ENCODE data around the gene IL32.

Gene IL32, protein sequence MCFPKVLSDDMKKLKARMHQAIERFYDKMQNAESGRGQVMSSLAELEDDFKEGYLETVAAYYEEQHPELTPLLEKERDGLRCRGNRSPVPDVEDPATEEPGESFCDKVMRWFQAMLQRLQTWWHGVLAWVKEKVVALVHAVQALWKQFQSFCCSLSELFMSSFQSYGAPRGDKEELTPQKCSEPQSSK

DNA sequence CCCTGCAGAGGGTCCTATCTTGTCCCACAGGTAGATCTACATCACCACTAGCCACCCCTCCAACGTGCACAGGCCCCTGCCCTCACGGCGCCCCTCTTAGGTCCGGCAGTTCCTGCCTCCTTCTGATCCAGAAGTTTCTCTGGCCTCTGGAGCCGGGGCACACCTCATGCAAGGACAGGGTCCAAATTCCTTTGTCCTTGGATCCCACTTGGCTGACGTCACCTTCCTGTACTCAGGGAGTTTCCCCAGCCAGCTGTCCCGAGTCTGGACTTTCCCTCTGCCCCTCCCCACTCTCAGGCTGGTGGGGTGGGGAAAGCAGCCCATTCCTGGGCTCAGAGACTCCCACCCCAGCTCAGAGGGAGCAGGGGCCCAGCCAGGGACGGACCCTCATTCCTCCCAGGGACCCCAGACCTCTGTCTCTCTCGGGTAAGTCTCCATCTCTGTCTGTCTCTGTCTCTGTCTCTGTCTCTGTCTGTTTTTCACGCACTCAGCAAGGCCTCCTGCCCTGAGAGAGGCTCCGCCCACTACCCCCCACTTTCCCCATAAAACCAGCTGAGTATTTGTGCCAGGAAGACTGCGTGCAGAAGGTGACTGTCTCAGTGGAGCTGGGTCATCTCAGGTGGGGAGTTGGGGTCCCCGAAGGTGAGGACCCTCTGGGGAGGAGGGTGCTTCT is at the start of gene IL32:
Gene IL32 (plus strand): TSS at position 572 of the 673 bp plus-strand sequence. CDS start 172 bp downstream, outside the sequence.
- peaks cover 42% of the 10 kb centered on the region for H3K36me3 ChIP-seq (ENCODE audit: insufficient read depth, low read length)
- peak within 1 kb of the TSS; percentile 66 for H3K9ac ChIP-seq (ENCODE audit: low read depth, low read length)
- peak; percentile 57 for ATAC-seq (ENCODE audit: insufficient read depth, low read depth)
- peak within 1 kb of the TSS; percentile 85 for H3K4me2 ChIP-seq (ENCODE audit: insufficient read depth, low read length)
- no peak for TF ChIP-seq EZH2 (IDR thresholded peaks at IDR 0.05; ENCODE audit: borderline replicate concordance, low read depth, low read length, severe bottlenecking)
- TF ChIP-seq, protein P1, sequence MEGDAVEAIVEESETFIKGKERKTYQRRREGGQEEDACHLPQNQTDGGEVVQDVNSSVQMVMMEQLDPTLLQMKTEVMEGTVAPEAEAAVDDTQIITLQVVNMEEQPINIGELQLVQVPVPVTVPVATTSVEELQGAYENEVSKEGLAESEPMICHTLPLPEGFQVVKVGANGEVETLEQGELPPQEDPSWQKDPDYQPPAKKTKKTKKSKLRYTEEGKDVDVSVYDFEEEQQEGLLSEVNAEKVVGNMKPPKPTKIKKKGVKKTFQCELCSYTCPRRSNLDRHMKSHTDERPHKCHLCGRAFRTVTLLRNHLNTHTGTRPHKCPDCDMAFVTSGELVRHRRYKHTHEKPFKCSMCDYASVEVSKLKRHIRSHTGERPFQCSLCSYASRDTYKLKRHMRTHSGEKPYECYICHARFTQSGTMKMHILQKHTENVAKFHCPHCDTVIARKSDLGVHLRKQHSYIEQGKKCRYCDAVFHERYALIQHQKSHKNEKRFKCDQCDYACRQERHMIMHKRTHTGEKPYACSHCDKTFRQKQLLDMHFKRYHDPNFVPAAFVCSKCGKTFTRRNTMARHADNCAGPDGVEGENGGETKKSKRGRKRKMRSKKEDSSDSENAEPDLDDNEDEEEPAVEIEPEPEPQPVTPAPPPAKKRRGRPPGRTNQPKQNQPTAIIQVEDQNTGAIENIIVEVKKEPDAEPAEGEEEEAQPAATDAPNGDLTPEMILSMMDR (IDR thresholded peaks at IDR 0.05; ENCODE audit: borderline replicate concordance, extremely low read depth, low read length, poor library complexity, severe bottlenecking) = no peak
- H4K20me1 ChIP-seq (ENCODE audit: insufficient read depth, low read length) = peaks cover 5% of the 10 kb centered on the region; the same call in 1 of the 2 replicates
- H3K9me3 ChIP-seq (ENCODE audit: insufficient read depth, low read length, severe bottlenecking) = no peaks in the 10 kb centered on the region
- H3K79me2 ChIP-seq (ENCODE audit: insufficient read depth, low read length) = peaks cover 43% of the 10 kb centered on the region
- peak; percentile 67 for DNase-seq
- H3K4me1 ChIP-seq (ENCODE audit: insufficient read depth, low read length) = peaks cover 59% of the 10 kb centered on the region
- H2AFZ ChIP-seq (ENCODE audit: low read depth, low read length) = peak within 1 kb of the TSS; percentile 57
- H3K4me3 ChIP-seq (ENCODE audit: low read depth in 1 of 2, low read length in 2 of 2) = peak within 1 kb of the TSS; percentile 41 to 93
- no peaks in the 10 kb centered on the region for H3K27me3 ChIP-seq (ENCODE audit: insufficient read depth, low read length, poor library complexity)
- H3K27ac ChIP-seq (ENCODE audit: low read length) = peak within 1 kb of the TSS; percentile 92

DNA sequence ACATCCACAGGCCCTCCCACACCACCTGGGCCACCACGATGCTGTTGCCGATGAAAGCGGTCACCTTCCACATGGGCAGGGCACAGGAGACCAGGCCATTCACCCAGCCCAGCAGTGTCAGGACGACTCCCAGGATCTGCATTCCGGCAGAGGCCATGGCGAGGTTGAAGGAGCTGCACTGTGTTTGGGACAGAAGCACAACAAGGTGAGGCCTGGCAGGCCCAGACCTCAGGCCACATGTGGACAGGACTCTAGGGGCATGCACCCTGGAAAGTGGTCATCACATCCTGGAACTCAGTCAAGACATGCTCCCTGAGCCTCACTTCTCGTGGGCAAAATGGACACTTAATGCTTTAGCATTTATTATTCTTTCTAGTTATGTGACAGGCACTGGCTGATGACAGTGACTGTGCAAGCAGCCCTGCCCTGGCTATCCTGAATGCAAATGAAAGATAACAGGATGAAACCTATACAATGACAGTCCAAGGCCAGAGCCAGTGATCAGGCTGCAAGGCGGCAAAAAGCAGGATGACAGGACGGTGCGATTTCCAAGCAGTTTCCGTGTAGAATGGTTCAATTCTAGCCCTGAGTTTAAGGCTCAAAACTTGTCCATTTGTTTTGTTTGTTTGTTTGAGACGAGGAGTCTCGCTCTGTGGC is 49.4 kb upstream of the IL32 start:
- Histone ChIP-seq H3K27me3 (ENCODE audit: insufficient read depth, low read length, poor library complexity) (no peaks in the 10 kb centered on the region), H3K4me3 (ENCODE audit: low read depth in 1 of 2, low read length in 2 of 2) (no peak overlapping the region), H3K4me1 (ENCODE audit: insufficient read depth, low read length) (peaks cover 16% of the 10 kb centered on the region), H4K20me1 (ENCODE audit: insufficient read depth, low read length) (no peaks in the 10 kb centered on the region; the same call in 1 of the 2 replicates), H3K4me2 (ENCODE audit: insufficient read depth, low read length) (no peak overlapping the region), H3K36me3 (ENCODE audit: insufficient read depth, low read length) (no peaks in the 10 kb centered on the region), H3K27ac (ENCODE audit: low read length) (no peak overlapping the region), H2AFZ (ENCODE audit: low read depth, low read length) (no peak overlapping the region), H3K9me3 (ENCODE audit: insufficient read depth, low read length, severe bottlenecking) (no peaks in the 10 kb centered on the region), H3K9ac (ENCODE audit: low read depth, low read length) (no peak overlapping the region), H3K79me2 (ENCODE audit: insufficient read depth, low read length) (no peaks in the 10 kb centered on the region; the same call in 1 of the 2 replicates)
- no peak for ATAC-seq (ENCODE audit: insufficient read depth, low read depth)
- TF ChIP-seq, protein P1 (IDR thresholded peaks at IDR 0.05; ENCODE audit: borderline replicate concordance, extremely low read depth, low read length, poor library complexity, severe bottlenecking) = no peak
- TF ChIP-seq EZH2 (IDR thresholded peaks at IDR 0.05; ENCODE audit: borderline replicate concordance, low read depth, low read length, severe bottlenecking) = no peak
- DNase-seq = no peak

DNA sequence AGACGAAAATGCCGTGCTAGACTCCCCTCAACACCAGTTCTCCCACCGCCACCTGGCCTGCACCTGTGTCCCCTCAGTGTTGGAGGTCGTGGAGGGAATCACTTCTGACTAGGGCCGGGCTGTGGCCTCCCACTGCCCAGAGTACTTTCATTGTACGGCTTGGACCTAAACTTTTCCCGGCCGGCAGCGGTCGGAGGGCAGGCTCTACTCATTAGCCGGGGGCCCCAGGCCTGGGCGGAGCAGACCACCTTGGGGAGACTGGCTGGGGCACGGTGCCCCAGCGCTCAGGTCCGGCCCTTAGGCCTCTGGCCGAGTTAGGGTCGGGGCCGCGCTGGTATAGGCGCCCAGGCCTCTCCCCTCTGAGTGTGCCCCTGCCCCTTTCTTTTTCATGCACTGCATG is 48.1 kb upstream of the IL32 start:
- Histone ChIP-seq H3K4me3 (ENCODE audit: low read depth in 1 of 2, low read length in 2 of 2) (no peak overlapping the region), H3K4me2 (ENCODE audit: insufficient read depth, low read length) (no peak overlapping the region), H3K9ac (ENCODE audit: low read depth, low read length) (no peak overlapping the region), H2AFZ (ENCODE audit: low read depth, low read length) (no peak overlapping the region), H3K4me1 (ENCODE audit: insufficient read depth, low read length) (peaks cover 30% of the 10 kb centered on the region), H3K79me2 (ENCODE audit: insufficient read depth, low read length) (no peaks in the 10 kb centered on the region; the same call in 1 of the 2 replicates), H3K9me3 (ENCODE audit: insufficient read depth, low read length, severe bottlenecking) (no peaks in the 10 kb centered on the region), H4K20me1 (ENCODE audit: insufficient read depth, low read length) (peaks cover 7% of the 10 kb centered on the region; the same call in 1 of the 2 replicates), H3K27ac (ENCODE audit: low read length) (no peak overlapping the region), H3K27me3 (ENCODE audit: insufficient read depth, low read length, poor library complexity) (no peaks in the 10 kb centered on the region), H3K36me3 (ENCODE audit: insufficient read depth, low read length) (no peaks in the 10 kb centered on the region)
- DNase-seq (no peak), ATAC-seq (ENCODE audit: insufficient read depth, low read depth) (no peak)
- TF ChIP-seq, protein P1 (IDR thresholded peaks at IDR 0.05; ENCODE audit: borderline replicate concordance, extremely low read depth, low read length, poor library complexity, severe bottlenecking) = no peak
- no peak for TF ChIP-seq EZH2 (IDR thresholded peaks at IDR 0.05; ENCODE audit: borderline replicate concordance, low read depth, low read length, severe bottlenecking)
